Mesenchymal stem cell (in vitro differentiated cells and primary cell): Measurements from ENCODE around the gene CCR9.
A peak's percentile ranks its signal among the peaks of the same experiment; 100 is the strongest.

Experiments used
- DNase-seq: peaks from one replicate; pipeline ENCODE4 v3.0.0-alpha.2; 2013
- H2AFZ ChIP-seq: one replicate; pipeline ENCODE4 v1.6.1; 2013; ENCODE audit warnings: low read depth, mild to moderate bottlenecking, control low read depth, inconsistent platforms, low read length, moderate library complexity
- H2AK5ac ChIP-seq: 2 replicates; pipeline ENCODE4 v1.6.1; 2013; ENCODE audit warnings: low read length, moderate library complexity, mild to moderate bottlenecking, inconsistent platforms; ENCODE audit not compliant: severe bottlenecking
- H2BK120ac ChIP-seq: one replicate; pipeline ENCODE4 v1.6.1; 2013; ENCODE audit warnings: low read depth, mild to moderate bottlenecking, inconsistent platforms, low read length, moderate library complexity
- H2BK12ac ChIP-seq, 2 experiments: one replicate each; pipeline ENCODE4 v1.6.1; 2013; ENCODE audit warnings: inconsistent platforms in 2 of 2, low read length in 2 of 2, mild to moderate bottlenecking in 2 of 2, moderate library complexity in 2 of 2, control low read depth in 1 of 2
- H2BK15ac ChIP-seq: one replicate; pipeline ENCODE4 v1.6.1; 2013; ENCODE audit warnings: mild to moderate bottlenecking, low read depth, inconsistent platforms; ENCODE audit not compliant: poor library complexity, severe bottlenecking
- H2BK5ac ChIP-seq: 2 replicates; pipeline ENCODE4 v1.6.1; 2013; ENCODE audit warnings: low read depth, mild to moderate bottlenecking, low read length, control low read depth, inconsistent platforms; ENCODE audit not compliant: poor library complexity, severe bottlenecking
- H3K14ac ChIP-seq, 2 experiments: one replicate each; pipeline ENCODE4 v1.6.1; 2013; ENCODE audit warnings: inconsistent platforms in 2 of 2, low read length in 2 of 2, control low read depth in 1 of 2, mild to moderate bottlenecking in 1 of 2, moderate library complexity in 1 of 2
- H3K18ac ChIP-seq, 2 experiments: one replicate each; pipeline ENCODE4 v1.6.1; 2013; ENCODE audit warnings: inconsistent platforms in 2 of 2, low read length in 2 of 2, control low read depth in 1 of 2, low read depth in 1 of 2, mild to moderate bottlenecking in 1 of 2
- H3K23ac ChIP-seq, 2 experiments: one replicate each; pipeline ENCODE4 v1.6.1; 2013; ENCODE audit warnings: inconsistent platforms in 2 of 2, low read length in 2 of 2, mild to moderate bottlenecking in 2 of 2, moderate library complexity in 2 of 2, control low read depth in 1 of 2
- H3K27ac ChIP-seq: 2 replicates; pipeline ENCODE4 v1.5.1; 2013; ENCODE audit warnings: mild to moderate bottlenecking, moderate library complexity, low read length, control low read depth, inconsistent platforms; ENCODE audit not compliant: poor library complexity, severe bottlenecking
- H3K27me3 ChIP-seq, 2 experiments: 2 replicates each; pipeline versions ENCODE4 v1.6.1 to v1.7.0; 2013; ENCODE audit warnings: low read length in 2 of 2, mild to moderate bottlenecking in 2 of 2, moderate library complexity in 2 of 2, control low read depth in 1 of 2, inconsistent platforms in 1 of 2; ENCODE audit not compliant: control insufficient read depth in 1 of 2, insufficient read depth in 1 of 2
- H3K36me3 ChIP-seq, 2 experiments: 2 replicates each; pipeline versions ENCODE4 v1.6.1 to v1.7.0; 2013; ENCODE audit warnings: low read length in 2 of 2, control low read depth in 1 of 2, inconsistent platforms in 1 of 2, low read depth in 1 of 2, mild to moderate bottlenecking in 1 of 2; ENCODE audit not compliant: insufficient read depth in 2 of 2, control insufficient read depth in 1 of 2
- H3K4ac ChIP-seq, 2 experiments: one replicate each; pipeline ENCODE4 v1.6.1; 2013; ENCODE audit warnings: inconsistent platforms in 2 of 2, low read length in 2 of 2, mild to moderate bottlenecking in 2 of 2, moderate library complexity in 2 of 2, control low read depth in 1 of 2, low read depth in 1 of 2
- H3K4me1 ChIP-seq: 2 replicates; pipeline ENCODE4 v1.6.1; 2013; ENCODE audit warnings: low read depth, low read length, control low read depth; ENCODE audit not compliant: control insufficient read depth, insufficient read depth
- H3K4me2 ChIP-seq: 2 replicates; pipeline ENCODE4 v1.6.1; 2013; ENCODE audit warnings: low read length, mild to moderate bottlenecking, inconsistent platforms; ENCODE audit not compliant: poor library complexity, severe bottlenecking
- H3K4me3 ChIP-seq, 2 experiments: 2 replicates each; pipeline versions ENCODE4 v1.5.1 to v1.7.0; 2013; ENCODE audit warnings: low read length in 2 of 2, mild to moderate bottlenecking in 2 of 2, control low read depth in 1 of 2, low read depth in 1 of 2; ENCODE audit not compliant: insufficient read depth in 1 of 2
- H3K79me1 ChIP-seq: replicated peaks from 2 replicates; pipeline ENCODE4 v1.6.1; 2013; ENCODE audit warnings: mild to moderate bottlenecking, control low read depth, low read length, inconsistent platforms; ENCODE audit not compliant: poor library complexity, severe bottlenecking
- H3K9ac ChIP-seq: 2 replicates; pipeline ENCODE4 v1.7.0; 2013; ENCODE audit warnings: mild to moderate bottlenecking, low read length, moderate library complexity
- H3K9me3 ChIP-seq: 2 replicates; pipeline ENCODE4 v1.7.0; 2013; ENCODE audit warnings: mild to moderate bottlenecking, low read length; ENCODE audit not compliant: control insufficient read depth
- H4K8ac ChIP-seq: one replicate; pipeline ENCODE4 v1.6.1; 2013; ENCODE audit warnings: inconsistent platforms, mild to moderate bottlenecking, low read length, moderate library complexity
- H4K91ac ChIP-seq: one replicate; pipeline ENCODE4 v1.6.1; 2013; ENCODE audit warnings: mild to moderate bottlenecking, low read length, inconsistent platforms
- WGBS: methylation state at CpG from one replicate; pipeline ENCODE4 v1.1.7; 2013; ENCODE audit warnings: mixed read lengths; 5-methylcytosine and 5-hydroxymethylcytosine counted together

Gene CCR9

GRCh38 chr3:45944830-45945620 lies 58.7 kb downstream of the CCR9 start:
- peaks cover 40 to 57% of the 10 kb centered on the region in 2 experiments for H3K36me3 ChIP-seq
- H3K4ac ChIP-seq = no peak overlapping the region
- no peak overlapping the region for H2AK5ac ChIP-seq
- H3K4me1 ChIP-seq = no peaks in the 10 kb centered on the region
- no peak overlapping the region for H3K23ac ChIP-seq
- H2BK5ac ChIP-seq = no peak overlapping the region
- over 99% methylated on average over 4 of the region's 5 CpGs for WGBS
- H3K4me2 ChIP-seq = no peak overlapping the region
- no peak overlapping the region for H2BK120ac ChIP-seq
- no peak overlapping the region for H3K9ac ChIP-seq
- peak overlapping the region in 1 of 2 experiments; percentile 6 for H3K18ac ChIP-seq
- H2AFZ ChIP-seq = no peak overlapping the region
- no peaks in the 10 kb centered on the region for H3K79me1 ChIP-seq
- no peaks in the 10 kb centered on the region for H3K9me3 ChIP-seq
- no peaks in the 10 kb centered on the region for H3K27me3 ChIP-seq
- H3K27ac ChIP-seq = no peak overlapping the region
- H4K91ac ChIP-seq = no peak overlapping the region
- H4K8ac ChIP-seq = no peak overlapping the region
- no peak overlapping the region for H2BK15ac ChIP-seq
- no peak for DNase-seq
- H2BK12ac ChIP-seq = no peak overlapping the region
- H3K14ac ChIP-seq = no peak overlapping the region
- no peak overlapping the region for H3K4me3 ChIP-seq

DNA sequence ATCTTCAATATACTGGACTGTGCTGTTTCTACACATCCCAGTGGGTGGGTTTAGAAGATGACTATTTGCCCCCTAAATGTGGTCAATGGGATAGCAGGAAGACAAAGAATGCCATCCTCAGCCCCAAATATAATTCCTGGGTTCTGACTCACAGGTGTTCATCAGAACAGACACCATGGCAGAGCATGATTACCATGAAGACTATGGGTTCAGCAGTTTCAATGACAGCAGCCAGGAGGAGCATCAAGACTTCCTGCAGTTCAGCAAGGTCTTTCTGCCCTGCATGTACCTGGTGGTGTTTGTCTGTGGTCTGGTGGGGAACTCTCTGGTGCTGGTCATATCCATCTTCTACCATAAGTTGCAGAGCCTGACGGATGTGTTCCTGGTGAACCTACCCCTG lies 60.0 kb downstream of the CCR9 start:
- no peak overlapping the region for H2BK15ac ChIP-seq
- H2BK12ac ChIP-seq = no peak overlapping the region
- no peak overlapping the region for H4K8ac ChIP-seq
- H3K27ac ChIP-seq = no peak overlapping the region
- H3K18ac ChIP-seq = no peak overlapping the region
- H3K36me3 ChIP-seq = peaks cover 53 to 70% of the 10 kb centered on the region in 2 experiments
- H2AFZ ChIP-seq = no peak overlapping the region
- no peak overlapping the region for H4K91ac ChIP-seq
- WGBS = 95% methylated on average over 1 of the region's 1 CpG
- no peak overlapping the region for H3K9ac ChIP-seq
- H2BK5ac ChIP-seq = no peak overlapping the region
- no peaks in the 10 kb centered on the region for H3K4me1 ChIP-seq
- no peaks in the 10 kb centered on the region for H3K79me1 ChIP-seq
- H3K9me3 ChIP-seq = no peaks in the 10 kb centered on the region
- no peak overlapping the region for H3K4me3 ChIP-seq
- H3K27me3 ChIP-seq = no peaks in the 10 kb centered on the region
- H2BK120ac ChIP-seq = no peak overlapping the region
- no peak overlapping the region for H3K4ac ChIP-seq
- no peak overlapping the region for H2AK5ac ChIP-seq
- H3K14ac ChIP-seq = no peak overlapping the region
- H3K4me2 ChIP-seq = no peak overlapping the region
- DNase-seq = no peak
- H3K23ac ChIP-seq = no peak overlapping the region

- Histone ChIP-seq H4K8ac (no peak overlapping the region), H3K18ac (no peak overlapping the region), H3K79me1 (no peaks in the 10 kb centered on the region), H2BK120ac (no peak overlapping the region), H3K14ac (no peak overlapping the region), H3K4me3 (no peak overlapping the region), H3K4me1 (no peaks in the 10 kb centered on the region), H2AK5ac (no peak overlapping the region), H3K23ac (no peak overlapping the region), H3K4ac (no peak overlapping the region), H3K4me2 (no peak overlapping the region), H2BK15ac (no peak overlapping the region), H3K27me3 (no peaks in the 10 kb centered on the region), H3K9me3 (no peaks in the 10 kb centered on the region), H2BK12ac (no peak overlapping the region), H3K9ac (no peak overlapping the region), H2BK5ac (no peak overlapping the region), H3K27ac (no peak overlapping the region), H4K91ac (no peak overlapping the region), H3K36me3 (peaks cover 58 to 76% of the 10 kb centered on the region in 2 experiments), H2AFZ (no peak overlapping the region)
- no peak for DNase-seq
- 97% methylated on average over 3 of the region's 3 CpGs for WGBS
These were observed 60.5 kb downstream of the CCR9 start for GRCh38 chr3:45946875-45947274.

DNA sequence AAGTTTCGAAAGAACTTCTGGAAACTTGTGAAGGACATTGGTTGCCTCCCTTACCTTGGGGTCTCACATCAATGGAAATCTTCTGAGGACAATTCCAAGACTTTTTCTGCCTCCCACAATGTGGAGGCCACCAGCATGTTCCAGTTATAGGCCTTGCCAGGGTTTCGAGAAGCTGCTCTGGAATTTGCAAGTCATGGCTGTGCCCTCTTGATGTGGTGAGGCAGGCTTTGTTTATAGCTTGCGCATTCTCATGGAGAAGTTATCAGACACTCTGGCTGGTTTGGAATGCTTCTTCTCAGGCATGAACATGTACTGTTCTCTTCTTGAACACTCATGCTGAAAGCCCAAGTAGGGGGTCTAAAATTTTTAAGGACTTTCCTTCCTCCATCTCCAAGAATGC lies 61.0 kb downstream of the CCR9 start:
- no peak overlapping the region for H2AK5ac ChIP-seq
- H3K23ac ChIP-seq = no peak overlapping the region
- no peak overlapping the region for H4K8ac ChIP-seq
- H3K9me3 ChIP-seq = no peaks in the 10 kb centered on the region
- H3K4me2 ChIP-seq = no peak overlapping the region
- no peak overlapping the region for H2BK12ac ChIP-seq
- WGBS = 97% methylated on average over 3 of the region's 3 CpGs
- no peak overlapping the region for H2BK5ac ChIP-seq
- no peak overlapping the region for H3K14ac ChIP-seq
- no peak overlapping the region for H2BK120ac ChIP-seq
- H3K4ac ChIP-seq = no peak overlapping the region
- no peak overlapping the region for H3K27ac ChIP-seq
- no peaks in the 10 kb centered on the region for H3K4me1 ChIP-seq
- H3K27me3 ChIP-seq = no peaks in the 10 kb centered on the region
- H3K79me1 ChIP-seq = no peaks in the 10 kb centered on the region
- peak; percentile 20 for DNase-seq
- no peak overlapping the region for H3K9ac ChIP-seq
- H3K4me3 ChIP-seq = no peak overlapping the region
- no peak overlapping the region for H2AFZ ChIP-seq
- no peak overlapping the region for H3K18ac ChIP-seq
- H3K36me3 ChIP-seq = peaks cover 58 to 81% of the 10 kb centered on the region in 2 experiments
- H4K91ac ChIP-seq = no peak overlapping the region
- no peak overlapping the region for H2BK15ac ChIP-seq
